ENCODE measurements around the gene COL27A1.

DNA sequence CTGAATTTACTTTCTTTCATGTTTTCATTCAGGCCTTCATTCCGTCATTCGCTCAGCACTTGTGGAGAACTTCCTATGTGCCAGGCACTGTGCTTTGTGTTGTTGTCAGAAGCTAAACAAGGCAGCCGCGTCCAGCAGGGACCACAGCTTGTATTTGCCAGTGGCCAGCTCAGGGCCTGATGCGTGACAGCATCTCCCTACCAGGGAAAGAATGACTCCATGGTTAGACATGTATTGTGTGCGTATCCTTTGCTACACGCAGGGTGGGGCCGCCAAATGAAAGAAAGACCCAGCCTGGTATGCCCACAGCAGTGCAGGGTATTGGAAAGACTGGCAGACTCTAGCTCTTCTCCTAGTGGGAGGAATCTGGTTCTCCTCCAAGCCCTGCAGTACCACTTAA, 4.7 kb upstream of the COL27A1 start:
- TF ChIP-seq POLR2A (IDR thresholded peaks at IDR 0.05; ENCODE audit: low read depth, low read length) = no peak
- TF ChIP-seq POLR2AphosphoS5 (IDR thresholded peaks at IDR 0.05; ENCODE audit: insufficient read depth, low read depth, low read length) = no peak
- TF ChIP-seq CTCF (IDR thresholded peaks at IDR 0.05; ENCODE audit: extremely low read depth in 1 of 2, insufficient read depth in 1 of 2, low read depth in 1 of 2, low read length in 2 of 2) = no peak

Measured in endothelial cell of umbilical vein (primary cell).